Measurements from ENCODE around the gene BPIFB3. TPM values are rescaled to one million over a fixed set of nuclear protein-coding genes. Genes with fewer than 3 reads are reported as not detected.

BPIFB3 gene
- total and polyA plus RNA-seq, 2 experiments from 2014 or later = not detected

GRCh38 chr20:33086052-33086722, 32.5 kb downstream of the BPIFB3 start:
- TF ChIP-seq EZH2phosphoT487 (IDR thresholded peaks at IDR 0.05; ENCODE audit: low read depth, severe bottlenecking, unreplicated experiment) (no peak), EZH2 (IDR thresholded peaks at IDR 0.05; ENCODE audit: borderline replicate concordance) (no peak)
- Histone ChIP-seq H3K36me3 (replicated peaks; ENCODE audit: insufficient read depth, low read depth) (no peaks in the 10 kb centered on the region), H3K27me3 (peaks cover 3% of the 10 kb centered on the region), H3K4me1 (ENCODE audit: insufficient read depth) (no peaks in the 10 kb centered on the region), H3K4me3 (no peak overlapping the region), H3K9me2 (replicated peaks; ENCODE audit: insufficient read depth) (no peaks in the 10 kb centered on the region), H3K4me2 (no peak overlapping the region), H3K27ac (no peak overlapping the region), H2AFZ (no peak overlapping the region), H3K79me2 (no peaks in the 10 kb centered on the region), H4K20me1 (ENCODE audit: insufficient read depth, poor library complexity, severe bottlenecking) (no peaks in the 10 kb centered on the region), H3K9me3 (ENCODE audit: low read depth) (no peaks in the 10 kb centered on the region)
- 91% methylated on average over 14 of the region's 14 CpGs for WGBS (ENCODE audit: low lambda C conversion rate, missing lambda C conversion rate)
- no peak for DNase-seq (ENCODE audit: low spot score)

DNA sequence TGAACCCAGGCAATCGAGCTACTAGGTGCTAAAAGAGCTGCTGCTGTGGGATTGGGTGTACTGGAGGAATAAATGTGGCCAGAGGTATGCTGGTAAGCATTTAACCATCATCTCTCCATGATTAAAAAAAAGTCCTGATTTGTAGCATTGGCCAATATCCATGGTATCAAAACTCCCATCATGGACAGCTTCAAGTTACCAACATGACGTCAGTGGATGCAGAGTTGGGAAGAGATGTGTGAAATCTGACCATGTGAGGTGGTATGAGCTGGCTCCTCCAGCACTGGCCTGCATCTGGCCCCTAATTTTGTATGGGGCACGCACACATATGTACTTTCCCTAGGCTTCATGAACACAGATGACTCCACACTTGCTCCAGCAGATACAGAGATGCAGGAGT, 37.4 kb downstream of the BPIFB3 start:
- H3K27ac ChIP-seq = no peak overlapping the region
- H3K36me3 ChIP-seq (replicated peaks; ENCODE audit: insufficient read depth, low read depth) = no peaks in the 10 kb centered on the region
- no peak overlapping the region for H3K4me2 ChIP-seq
- H3K27me3 ChIP-seq = peaks cover 3% of the 10 kb centered on the region
- H2AFZ ChIP-seq = no peak overlapping the region
- no peaks in the 10 kb centered on the region for H4K20me1 ChIP-seq (ENCODE audit: insufficient read depth, poor library complexity, severe bottlenecking)
- no peaks in the 10 kb centered on the region for H3K9me2 ChIP-seq (replicated peaks; ENCODE audit: insufficient read depth)
- TF ChIP-seq, protein P1, sequence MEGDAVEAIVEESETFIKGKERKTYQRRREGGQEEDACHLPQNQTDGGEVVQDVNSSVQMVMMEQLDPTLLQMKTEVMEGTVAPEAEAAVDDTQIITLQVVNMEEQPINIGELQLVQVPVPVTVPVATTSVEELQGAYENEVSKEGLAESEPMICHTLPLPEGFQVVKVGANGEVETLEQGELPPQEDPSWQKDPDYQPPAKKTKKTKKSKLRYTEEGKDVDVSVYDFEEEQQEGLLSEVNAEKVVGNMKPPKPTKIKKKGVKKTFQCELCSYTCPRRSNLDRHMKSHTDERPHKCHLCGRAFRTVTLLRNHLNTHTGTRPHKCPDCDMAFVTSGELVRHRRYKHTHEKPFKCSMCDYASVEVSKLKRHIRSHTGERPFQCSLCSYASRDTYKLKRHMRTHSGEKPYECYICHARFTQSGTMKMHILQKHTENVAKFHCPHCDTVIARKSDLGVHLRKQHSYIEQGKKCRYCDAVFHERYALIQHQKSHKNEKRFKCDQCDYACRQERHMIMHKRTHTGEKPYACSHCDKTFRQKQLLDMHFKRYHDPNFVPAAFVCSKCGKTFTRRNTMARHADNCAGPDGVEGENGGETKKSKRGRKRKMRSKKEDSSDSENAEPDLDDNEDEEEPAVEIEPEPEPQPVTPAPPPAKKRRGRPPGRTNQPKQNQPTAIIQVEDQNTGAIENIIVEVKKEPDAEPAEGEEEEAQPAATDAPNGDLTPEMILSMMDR (IDR thresholded peaks at IDR 0.05; ENCODE audit: poor library complexity) = no peak
- TF ChIP-seq EZH2phosphoT487 (IDR thresholded peaks at IDR 0.05; ENCODE audit: low read depth, severe bottlenecking, unreplicated experiment) (no peak), EZH2 (IDR thresholded peaks at IDR 0.05; ENCODE audit: borderline replicate concordance) (no peak)
- H3K4me3 ChIP-seq = no peak overlapping the region
- no peaks in the 10 kb centered on the region for H3K9me3 ChIP-seq (ENCODE audit: low read depth)
- DNase-seq (ENCODE audit: low spot score) = no peak
- H3K79me2 ChIP-seq = no peaks in the 10 kb centered on the region
- H3K4me1 ChIP-seq (ENCODE audit: insufficient read depth) = no peaks in the 10 kb centered on the region
- 83% methylated on average over 3 of the region's 3 CpGs for WGBS (ENCODE audit: low lambda C conversion rate, missing lambda C conversion rate)

DNA sequence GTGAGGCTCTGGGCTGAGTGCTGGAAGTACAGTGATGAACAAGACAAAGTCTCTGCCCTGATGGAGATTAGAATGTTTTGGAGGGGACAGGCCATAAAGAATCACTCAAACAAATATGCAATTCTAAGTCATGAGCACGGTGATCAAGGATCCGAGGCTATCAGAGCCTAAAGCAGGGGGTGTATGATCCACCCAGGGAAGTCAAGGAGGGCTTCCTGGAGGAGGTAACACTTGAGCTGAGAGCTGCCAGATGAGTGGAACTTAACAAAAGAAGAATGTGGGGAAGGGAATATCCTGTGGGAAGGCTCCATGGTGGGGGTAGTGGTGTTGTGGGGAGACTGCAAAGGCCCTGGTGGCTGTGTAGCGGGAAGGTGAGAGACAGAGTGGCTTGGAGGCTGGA, 38.0 kb downstream of the BPIFB3 start:
- H2AFZ ChIP-seq = no peak overlapping the region
- no peak overlapping the region for H3K27ac ChIP-seq
- H3K4me1 ChIP-seq (ENCODE audit: insufficient read depth) = no peaks in the 10 kb centered on the region
- H3K4me3 ChIP-seq = no peak overlapping the region
- H3K9me2 ChIP-seq (replicated peaks; ENCODE audit: insufficient read depth) = no peaks in the 10 kb centered on the region
- WGBS (ENCODE audit: low lambda C conversion rate, missing lambda C conversion rate) = 93% methylated on average over 3 of the region's 3 CpGs
- no peaks in the 10 kb centered on the region for H4K20me1 ChIP-seq (ENCODE audit: insufficient read depth, poor library complexity, severe bottlenecking)
- H3K27me3 ChIP-seq = peaks cover 3% of the 10 kb centered on the region
- H3K9me3 ChIP-seq (ENCODE audit: low read depth) = no peaks in the 10 kb centered on the region
- H3K79me2 ChIP-seq = no peaks in the 10 kb centered on the region
- H3K36me3 ChIP-seq (replicated peaks; ENCODE audit: insufficient read depth, low read depth) = no peaks in the 10 kb centered on the region
- H3K4me2 ChIP-seq = no peak overlapping the region
- TF ChIP-seq EZH2phosphoT487 (IDR thresholded peaks at IDR 0.05; ENCODE audit: low read depth, severe bottlenecking, unreplicated experiment) = no peak
- TF ChIP-seq, protein P1 (IDR thresholded peaks at IDR 0.05; ENCODE audit: poor library complexity) = no peak
- TF ChIP-seq EZH2 (IDR thresholded peaks at IDR 0.05; ENCODE audit: borderline replicate concordance) = no peak
- DNase-seq (ENCODE audit: low spot score) = no peak

GRCh38 chr20:33092361-33092760, 38.7 kb downstream of the BPIFB3 start:
- no peak for TF ChIP-seq EZH2 (IDR thresholded peaks at IDR 0.05; ENCODE audit: borderline replicate concordance)
- no peak for TF ChIP-seq EZH2phosphoT487 (IDR thresholded peaks at IDR 0.05; ENCODE audit: low read depth, severe bottlenecking, unreplicated experiment)
- TF ChIP-seq, protein P1 (IDR thresholded peaks at IDR 0.05; ENCODE audit: poor library complexity) = no peak
- no peaks in the 10 kb centered on the region for H3K4me1 ChIP-seq (ENCODE audit: insufficient read depth)
- H3K9me2 ChIP-seq (replicated peaks; ENCODE audit: insufficient read depth) = no peaks in the 10 kb centered on the region
- WGBS (ENCODE audit: low lambda C conversion rate, missing lambda C conversion rate) = 88% methylated on average over 3 of the region's 3 CpGs
- H3K27me3 ChIP-seq = peaks cover under 1% of the 10 kb centered on the region
- H3K27ac ChIP-seq = no peak overlapping the region
- no peak overlapping the region for H3K4me2 ChIP-seq
- H4K20me1 ChIP-seq (ENCODE audit: insufficient read depth, poor library complexity, severe bottlenecking) = no peaks in the 10 kb centered on the region
- H2AFZ ChIP-seq = no peak overlapping the region
- no peak for DNase-seq (ENCODE audit: low spot score)
- H3K36me3 ChIP-seq (replicated peaks; ENCODE audit: insufficient read depth, low read depth) = no peaks in the 10 kb centered on the region
- H3K4me3 ChIP-seq = no peak overlapping the region
- H3K79me2 ChIP-seq = no peaks in the 10 kb centered on the region
- H3K9me3 ChIP-seq (ENCODE audit: low read depth) = no peaks in the 10 kb centered on the region
